ENCODE data around the gene MTAP. TPM values are rescaled to one million over a fixed set of nuclear protein-coding genes. Genes with fewer than 3 reads are reported as not detected.

Gene MTAP
- polyA plus RNA-seq, 1 donor from 2014 or later: 7.7 TPM

GRCh38 chr9:21813575-21814473, 11.4 kb downstream of the MTAP start:
- Histone ChIP-seq H3K9ac (ENCODE audit: low read length) (no peak overlapping the region), H3K36me3 (ENCODE audit: insufficient read depth, low read length) (no peaks in the 10 kb centered on the region), H3K4me2 (ENCODE audit: low read length) (no peak overlapping the region), H3K27me3 (ENCODE audit: insufficient read depth, low read depth, low read length) (no peaks in the 10 kb centered on the region), H3K79me2 (replicated peaks; ENCODE audit: insufficient read depth, low read length) (peaks cover 12% of the 10 kb centered on the region), H3K9me2 (ENCODE audit: insufficient read depth, low read length) (no peaks in the 10 kb centered on the region), H3K27ac (ENCODE audit: low read length) (no peak overlapping the region), H2AFZ (ENCODE audit: low read depth, low read length) (no peak overlapping the region), H3F3A (ENCODE audit: insufficient read depth, low read length, poor library complexity, severe bottlenecking) (no peaks in the 10 kb centered on the region), H3K9me3 (ENCODE audit: low read length) (no peaks in the 10 kb centered on the region), H3K4me3 (ENCODE audit: low read length) (no peak overlapping the region), H4K20me1 (ENCODE audit: insufficient read depth) (no peaks in the 10 kb centered on the region)
- TF ChIP-seq EZH2 (IDR thresholded peaks at IDR 0.05; ENCODE audit: borderline replicate concordance, insufficient read depth, low read length, poor library complexity, severe bottlenecking): no peak
- TF ChIP-seq SMC3 (conservative IDR thresholded peaks at IDR 0.05; ENCODE audit: poor library complexity): peak; percentile 81
- no peak for TF ChIP-seq MXI1 (conservative IDR thresholded peaks at IDR 0.05; ENCODE audit: poor library complexity, severe bottlenecking)
- TF ChIP-seq, protein P1, sequence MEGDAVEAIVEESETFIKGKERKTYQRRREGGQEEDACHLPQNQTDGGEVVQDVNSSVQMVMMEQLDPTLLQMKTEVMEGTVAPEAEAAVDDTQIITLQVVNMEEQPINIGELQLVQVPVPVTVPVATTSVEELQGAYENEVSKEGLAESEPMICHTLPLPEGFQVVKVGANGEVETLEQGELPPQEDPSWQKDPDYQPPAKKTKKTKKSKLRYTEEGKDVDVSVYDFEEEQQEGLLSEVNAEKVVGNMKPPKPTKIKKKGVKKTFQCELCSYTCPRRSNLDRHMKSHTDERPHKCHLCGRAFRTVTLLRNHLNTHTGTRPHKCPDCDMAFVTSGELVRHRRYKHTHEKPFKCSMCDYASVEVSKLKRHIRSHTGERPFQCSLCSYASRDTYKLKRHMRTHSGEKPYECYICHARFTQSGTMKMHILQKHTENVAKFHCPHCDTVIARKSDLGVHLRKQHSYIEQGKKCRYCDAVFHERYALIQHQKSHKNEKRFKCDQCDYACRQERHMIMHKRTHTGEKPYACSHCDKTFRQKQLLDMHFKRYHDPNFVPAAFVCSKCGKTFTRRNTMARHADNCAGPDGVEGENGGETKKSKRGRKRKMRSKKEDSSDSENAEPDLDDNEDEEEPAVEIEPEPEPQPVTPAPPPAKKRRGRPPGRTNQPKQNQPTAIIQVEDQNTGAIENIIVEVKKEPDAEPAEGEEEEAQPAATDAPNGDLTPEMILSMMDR (IDR thresholded peaks at IDR 0.05; ENCODE audit: poor library complexity, severe bottlenecking): peak; percentile 92
- no peak for TF ChIP-seq EP300 (conservative IDR thresholded peaks at IDR 0.05; ENCODE audit: poor library complexity, severe bottlenecking)
- TF ChIP-seq RAD21 (conservative IDR thresholded peaks at IDR 0.05): peak; percentile 90
- TF ChIP-seq TAF1 (IDR thresholded peaks at IDR 0.05; ENCODE audit: low read depth): no peak
- TF ChIP-seq POLR2AphosphoS5 (IDR thresholded peaks at IDR 0.05): no peak
- no peak for TF ChIP-seq REST (IDR thresholded peaks at IDR 0.05; ENCODE audit: borderline replicate concordance)

GRCh38 chr9:21815643-21816042, 13.2 kb downstream of the MTAP start:
- no peaks in the 10 kb centered on the region for H3F3A ChIP-seq (ENCODE audit: insufficient read depth, low read length, poor library complexity, severe bottlenecking)
- no peak overlapping the region for H2AFZ ChIP-seq (ENCODE audit: low read depth, low read length)
- H3K27me3 ChIP-seq (ENCODE audit: insufficient read depth, low read depth, low read length): no peaks in the 10 kb centered on the region
- no peak overlapping the region for H3K4me3 ChIP-seq (ENCODE audit: low read length)
- H4K20me1 ChIP-seq (ENCODE audit: insufficient read depth): no peaks in the 10 kb centered on the region
- no peak overlapping the region for H3K4me2 ChIP-seq (ENCODE audit: low read length)
- H3K79me2 ChIP-seq (replicated peaks; ENCODE audit: insufficient read depth, low read length): peaks cover 12% of the 10 kb centered on the region
- no peaks in the 10 kb centered on the region for H3K9me2 ChIP-seq (ENCODE audit: insufficient read depth, low read length)
- H3K27ac ChIP-seq (ENCODE audit: low read length): no peak overlapping the region
- H3K36me3 ChIP-seq (ENCODE audit: insufficient read depth, low read length): no peaks in the 10 kb centered on the region
- no peak overlapping the region for H3K9ac ChIP-seq (ENCODE audit: low read length)
- TF ChIP-seq SMC3 (conservative IDR thresholded peaks at IDR 0.05; ENCODE audit: poor library complexity) (no peak), EZH2 (IDR thresholded peaks at IDR 0.05; ENCODE audit: borderline replicate concordance, insufficient read depth, low read length, poor library complexity, severe bottlenecking) (no peak), MXI1 (conservative IDR thresholded peaks at IDR 0.05; ENCODE audit: poor library complexity, severe bottlenecking) (no peak)
- no peaks in the 10 kb centered on the region for H3K9me3 ChIP-seq (ENCODE audit: low read length)

All from neural cell (in vitro differentiated cells).